Measurements from ENCODE around the gene LAMA5. TPM values are rescaled to one million over a fixed set of nuclear protein-coding genes. Genes with fewer than 3 reads are reported as not detected.

The LAMA5 gene
- total RNA-seq, 2 experiments from 2014 or later: 0.16 to 0.78 TPM

- POLR2A ChIA-PET: no interaction called here
Observed at GRCh38 chr20:62347445-62347844, 19.7 kb downstream of the LAMA5 start.

DNA sequence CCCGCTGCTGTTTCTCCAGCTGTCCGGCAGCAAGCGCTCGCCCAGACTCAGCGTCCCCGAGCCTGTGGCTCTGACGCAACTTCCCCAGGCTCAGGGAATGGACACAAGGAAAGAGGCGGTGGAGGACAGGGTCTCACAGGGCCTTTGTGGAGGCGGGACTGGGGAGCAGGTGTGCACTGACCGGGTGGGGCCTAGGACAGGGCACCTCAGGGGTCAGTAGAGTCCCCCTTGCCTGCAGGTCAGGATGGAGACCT is 20.0 kb downstream of the LAMA5 start:
- intact Hi-C loops (cut with DNase I, micrococcal nuclease): no loop called here
- no peaks in the 10 kb centered on the region for H3K4me1 ChIP-seq (ENCODE audit: insufficient read depth, low read length)
- no peaks in the 10 kb centered on the region for H3K36me3 Mint-ChIP-seq (ENCODE audit: low read depth)
- no peak for TF ChIP-seq CTCF (IDR thresholded peaks at IDR 0.05)
- H3K9me3 Mint-ChIP-seq: peaks cover 3% of the 10 kb centered on the region
- H3K27ac Mint-ChIP-seq: no peak overlapping the region
- ATAC-seq (ENCODE audit: poor library complexity): no peak
- no peaks in the 10 kb centered on the region for H3K4me1 Mint-ChIP-seq (ENCODE audit: low read depth)
- POLR2A ChIA-PET: no interaction called here
- H3K4me3 ChIP-seq (ENCODE audit: low read length): no peak overlapping the region
- H3K27ac ChIP-seq (ENCODE audit: low read depth in 1 of 2, low read length in 2 of 2): no peak overlapping the region
- peaks cover 0 to 20% of the 10 kb centered on the region in 2 experiments for H3K9me3 ChIP-seq (ENCODE audit: control insufficient read depth in 1 of 2, insufficient read depth in 1 of 2, low read length in 2 of 2)
- no peak for DNase-seq
- H3K36me3 ChIP-seq (ENCODE audit: insufficient read depth, low read length): no peaks in the 10 kb centered on the region
- H3K4me3 Mint-ChIP-seq: no peak overlapping the region
- no peaks in the 10 kb centered on the region for H3K27me3 ChIP-seq (ENCODE audit: control insufficient read depth in 1 of 2, insufficient read depth in 2 of 2, low read length in 2 of 2)
- no peaks in the 10 kb centered on the region for H3K27me3 Mint-ChIP-seq
- CTCF ChIA-PET: no interaction called here

More at GRCh38 chr20:62347445-62347844, 19.7 kb downstream of the LAMA5 start:
- DNase-seq (no peak), ATAC-seq (ENCODE audit: poor library complexity) (no peak)
- Mint-ChIP-seq H3K36me3 (ENCODE audit: low read depth) (no peaks in the 10 kb centered on the region), H3K4me3 (no peak overlapping the region), H3K9me3 (peaks cover 3% of the 10 kb centered on the region), H3K4me1 (ENCODE audit: low read depth) (no peaks in the 10 kb centered on the region), H3K27ac (no peak overlapping the region), H3K27me3 (no peaks in the 10 kb centered on the region)
- Histone ChIP-seq H3K4me3 (ENCODE audit: low read length) (no peak overlapping the region), H3K27ac (ENCODE audit: low read depth in 1 of 2, low read length in 2 of 2) (no peak overlapping the region), H3K9me3 (ENCODE audit: control insufficient read depth in 1 of 2, insufficient read depth in 1 of 2, low read length in 2 of 2) (peaks cover 0 to 20% of the 10 kb centered on the region in 2 experiments), H3K4me1 (ENCODE audit: insufficient read depth, low read length) (no peaks in the 10 kb centered on the region), H3K27me3 (ENCODE audit: control insufficient read depth in 1 of 2, insufficient read depth in 2 of 2, low read length in 2 of 2) (no peaks in the 10 kb centered on the region), H3K36me3 (ENCODE audit: insufficient read depth, low read length) (no peaks in the 10 kb centered on the region)
- intact Hi-C loops (cut with DNase I, micrococcal nuclease): no loop called here
- CTCF ChIA-PET: no interaction called here
- no peak for TF ChIP-seq CTCF (IDR thresholded peaks at IDR 0.05)

DNA sequence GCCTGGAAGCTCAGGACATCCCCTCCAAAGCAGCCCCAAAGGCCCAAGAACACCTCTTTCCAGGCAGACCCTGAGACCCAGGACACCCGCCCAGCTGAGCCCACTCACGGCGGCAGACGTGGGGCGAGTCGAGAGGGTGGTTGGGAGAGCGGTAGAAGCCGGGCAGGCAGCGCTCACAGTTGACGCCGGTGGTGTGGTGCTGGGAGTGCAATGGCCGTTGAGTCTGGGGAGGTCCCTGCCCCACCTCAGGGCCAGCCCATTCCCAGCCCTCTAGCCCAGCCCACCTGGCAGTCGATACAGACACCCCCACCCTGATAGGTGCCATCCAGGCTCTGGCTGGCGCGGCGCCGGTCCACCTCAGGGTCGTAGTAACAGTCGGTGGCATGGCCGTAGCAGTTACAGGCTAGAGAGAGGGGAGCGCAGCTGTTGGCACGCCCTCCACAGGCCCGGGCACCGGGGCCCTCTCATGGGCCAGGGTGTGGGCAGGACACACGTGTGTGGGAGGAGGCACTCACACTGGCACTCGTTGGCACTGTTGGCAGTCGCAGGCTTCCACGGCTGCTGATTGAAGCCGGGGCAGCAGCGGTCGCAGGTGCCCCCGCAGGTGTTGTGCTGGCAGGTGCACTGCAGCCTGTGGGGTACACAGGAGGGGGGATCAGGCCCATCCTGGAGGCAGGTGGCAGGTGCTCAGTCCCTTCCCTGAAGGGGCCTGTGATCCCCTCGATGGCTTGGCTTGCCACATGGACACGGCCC is 20.5 kb downstream of the LAMA5 start:
- DNase-seq: no peak
- H3K9me3 Mint-ChIP-seq: peaks cover 3% of the 10 kb centered on the region
- POLR2A ChIA-PET: no interaction called here

More for the DNA sequence above, 20.5 kb downstream of the LAMA5 start:
- intact Hi-C loops (cut with DNase I, micrococcal nuclease): no loop called here
- Mint-ChIP-seq H3K4me1 (ENCODE audit: low read depth) (no peaks in the 10 kb centered on the region), H3K27me3 (no peaks in the 10 kb centered on the region), H3K27ac (no peak overlapping the region), H3K4me3 (no peak overlapping the region), H3K36me3 (ENCODE audit: low read depth) (no peaks in the 10 kb centered on the region)
- no peaks in the 10 kb centered on the region for H3K4me1 ChIP-seq (ENCODE audit: insufficient read depth, low read length)
- peaks cover 0 to 20% of the 10 kb centered on the region in 2 experiments for H3K9me3 ChIP-seq (ENCODE audit: control insufficient read depth in 1 of 2, insufficient read depth in 1 of 2, low read length in 2 of 2)
- no peak overlapping the region for H3K4me3 ChIP-seq (ENCODE audit: low read length)
- H3K27ac ChIP-seq (ENCODE audit: low read depth in 1 of 2, low read length in 2 of 2): no peak overlapping the region
- TF ChIP-seq CTCF (IDR thresholded peaks at IDR 0.05): no peak
- H3K36me3 ChIP-seq (ENCODE audit: insufficient read depth, low read length): no peaks in the 10 kb centered on the region
- CTCF ChIA-PET: no interaction called here
- H3K27me3 ChIP-seq (ENCODE audit: control insufficient read depth in 1 of 2, insufficient read depth in 2 of 2, low read length in 2 of 2): no peaks in the 10 kb centered on the region
- ATAC-seq (ENCODE audit: poor library complexity): no peak
